Stimulated activated CD4-positive, alpha-beta T cell treated with anti-CD3 and anti-CD28 coated beads, Interleukin-15, amount 100 ng/mL, for 48 hours (primary cell): ENCODE data around the gene HLA-C.
"Not testable (repeated sequence)": the region's sequence is repeated elsewhere in the genome, so short reads cannot be mapped to it uniquely, and the experiment has no call there.

Source experiments
- DNase-seq, 2 donors: peaks; one replicate each; pipeline ENCODE4 v3.0.0-alpha.2; 2020; ENCODE audit warnings: low read depth in 2 of 2

The HLA-C gene

GRCh38 chr6:31271641-31272357, at the start of gene HLA-C:
Gene HLA-C (minus strand): TSS chr6:31272092. CDS start chr6:31272071, 21 bp downstream.
- peak; percentile 82 to 83 for DNase-seq

GRCh38 chr6:31321005-31321707, 49.3 kb upstream of the HLA-C start:
- DNase-seq, result no peak

- DNase-seq, result no peak
Measured at GRCh38 chr6:31317036-31317435, 45.1 kb upstream of the HLA-C start.

GRCh38 chr6:31309641-31310040, 37.7 kb upstream of the HLA-C start:
- no peak for DNase-seq

GRCh38 chr6:31308845-31309175, 36.9 kb upstream of the HLA-C start:
- DNase-seq, result no peak

GRCh38 chr6:31308050-31308844, 36.4 kb upstream of the HLA-C start:
- DNase-seq, result peak; percentile 43 to 64

GRCh38 chr6:31307669-31308049, 35.8 kb upstream of the HLA-C start:
- no peak for DNase-seq

- DNase-seq, result no peak
Measured at GRCh38 chr6:31305703-31306219, 33.9 kb upstream of the HLA-C start.

- no peak for DNase-seq
Measured at GRCh38 chr6:31304683-31305082, 32.8 kb upstream of the HLA-C start.

GRCh38 chr6:31300797-31301196, 28.9 kb upstream of the HLA-C start:
- no peak for DNase-seq

GRCh38 chr6:31299947-31300346, 28.1 kb upstream of the HLA-C start:
- no peak for DNase-seq

- DNase-seq, result no peak
Measured at GRCh38 chr6:31299511-31299910, 27.6 kb upstream of the HLA-C start.

- no peak for DNase-seq
Measured at GRCh38 chr6:31294056-31294455, 22.2 kb upstream of the HLA-C start.

- no peak for DNase-seq
Measured at GRCh38 chr6:31293343-31293742, 21.5 kb upstream of the HLA-C start.

GRCh38 chr6:31289788-31290187, 17.9 kb upstream of the HLA-C start:
- DNase-seq, result no peak

GRCh38 chr6:31287619-31288018, 15.7 kb upstream of the HLA-C start:
- no peak for DNase-seq

GRCh38 chr6:31285982-31286381, 14.1 kb upstream of the HLA-C start:
- DNase-seq, result no peak

GRCh38 chr6:31285486-31285885, 13.6 kb upstream of the HLA-C start:
- DNase-seq, result no peak

- not testable (repeated sequence) for DNase-seq
Measured at GRCh38 chr6:31279647-31280046, 7.8 kb upstream of the HLA-C start.

GRCh38 chr6:31272836-31273626, 1.1 kb upstream of the HLA-C start:
- DNase-seq, result no peak

- no peak for DNase-seq
Measured at GRCh38 chr6:31272436-31272835, 544 bp upstream of the HLA-C start.
